Stomach (tissue), 9 donors: ENCODE measurements around the gene DACT2. TPM values are rescaled to one million over a fixed set of nuclear protein-coding genes. Genes with fewer than 3 reads are reported as not detected.
"Not testable (repeated sequence)": the region's sequence is repeated elsewhere in the genome, so short reads cannot be mapped to it uniquely, and the experiment has no call there.

ENCODE experiments used
- DNase-seq, 2 donors: peaks; one replicate each; pipeline versions ENCODE4 v3.0.0 to v3.0.0-alpha.2; 2013 to 2019
- H3K27ac ChIP-seq, 5 donors: fragments of 200-600 bp in 4 of 5; sonication (generic) in 4 of 5; one replicate each; pipeline ENCODE4 v1.5.1; 2013 to 2019; ENCODE audit warnings: mild to moderate bottlenecking in 1 of 5, moderate library complexity in 1 of 5
- H3K27me3 ChIP-seq, 3 donors: fragments of 200-600 bp; sonication (generic); one replicate each; pipeline ENCODE4 v1.5.1; 2017 to 2019; ENCODE audit warnings: mixed run types in 1 of 3
- H3K36me3 ChIP-seq, 4 donors: fragments of 200-600 bp; sonication (generic); 1 replicate in 3 of 4; 2 replicates in 1 of 4; pipeline ENCODE4 v1.5.1; 2016 to 2019
- H3K4me1 ChIP-seq, 4 donors: fragments of 200-600 bp; sonication (generic); one replicate each; pipeline ENCODE4 v1.5.1; 2016 to 2019
- H3K4me3 ChIP-seq, 4 donors: fragments of 200-600 bp; sonication (generic) in 3 of 4; one replicate each; pipeline ENCODE4 v1.5.1; 2016 to 2019; ENCODE audit warnings: mild to moderate bottlenecking in 1 of 4
- H3K9me3 ChIP-seq, 4 donors: fragments of 200-600 bp; sonication (generic); one replicate each; pipeline ENCODE4 v1.5.1; 2016 to 2019
- CTCF ChIP-seq, 7 experiments: fragments of 450-650 bp in 4 of 7; fragments of 200-600 bp in 3 of 7; sonication (generic) in 3 of 7; IDR thresholded peaks; one replicate each; pipeline ENCODE4 v1.5.1; 2016 to 2019; ENCODE audit warnings: antibody characterized with exemption in 7 of 7, control low read depth in 2 of 7, mild to moderate bottlenecking in 1 of 7
- EP300 ChIP-seq: sonication (generic); formaldehyde crosslinking; IDR thresholded peaks from one replicate; pipeline ENCODE4 v1.6.1; 2017; ENCODE audit warnings: antibody characterized with exemption
- POLR2A ChIP-seq, 4 donors: fragments of 450-650 bp; IDR thresholded peaks; one replicate each; pipeline ENCODE4 v1.6.1; 2016; ENCODE audit warnings: antibody characterized with exemption in 4 of 4, control low read depth in 2 of 4, mild to moderate bottlenecking in 1 of 4, moderate library complexity in 1 of 4
- POLR2AphosphoS5 ChIP-seq, 3 donors: sonication (generic); formaldehyde crosslinking; IDR thresholded peaks; one replicate each; pipeline ENCODE4 v1.6.1; 2016; ENCODE audit warnings: antibody characterized with exemption in 3 of 3
- WGBS, 5 donors: extraction: QIAGEN DNeasy Blood & Tissue Kit in 3 of 5; methylation state at CpG; one replicate each; pipeline versions ENCODE4 v1.1.5 to v1.1.7; 2013 to 2018; 5-methylcytosine and 5-hydroxymethylcytosine counted together
- intact Hi-C: fragments of 100-400 bp; cut with DNase I; formaldehyde crosslinking; loops from one replicate; pipeline ENCODE4 v1.15.1; 2023; ENCODE audit warnings: low total_unique reads
- polyA plus RNA-seq, 3 donors: library from polyadenylated mRNA; stranded (reverse); fragments of 200-250 nt; gene quantifications; one replicate each; pipeline ENCODE4 v1.2.3, GENCODE V29; 2013
- total RNA-seq, 5 donors: library from RNA; depleted of rRNA; stranded (reverse); fragments of >200 nt; gene quantifications; one replicate each; pipeline versions ENCODE4 v1.1.0 to v1.2.3, GENCODE V29; 2014 to 2016
- donor health status: healthy with polysubstance abuse.
- donor health status: Bipolar disorder and iron deficiency.
- donor health status: healthy.

DACT2 gene
- total and polyA plus RNA-seq, 8 donors: 0.44 to 4.9 (median 0.74) TPM; not detected in 2

GRCh38 chr6:168313431-168314011, 6.1 kb downstream of the DACT2 start:
- TF ChIP-seq EP300: no peak
- TF ChIP-seq POLR2AphosphoS5 (IDR thresholded peaks at IDR 0.05): no peak
- TF ChIP-seq CTCF (IDR thresholded peaks at IDR 0.05): no peak
- no peak for TF ChIP-seq POLR2A (IDR thresholded peaks at IDR 0.05)
- peaks cover 0 to 15% (median 3%) of the 10 kb centered on the region in 4 donors for H3K4me1 ChIP-seq
- DNase-seq: peak in 1 of 2 donors; percentile 76
- H3K4me3 ChIP-seq: no peak overlapping the region
- peaks cover 0 to 21% (median 0%) of the 10 kb centered on the region in 3 donors for H3K27me3 ChIP-seq
- intact Hi-C loops: no loop called here
- no peaks in the 10 kb centered on the region for H3K36me3 ChIP-seq
- no peak overlapping the region for H3K27ac ChIP-seq
- no peaks in the 10 kb centered on the region for H3K9me3 ChIP-seq
- 43 to 66% (median 53%) methylated on average over 13 to 15 of the region's 15 CpGs for WGBS, 5 donors

DNA sequence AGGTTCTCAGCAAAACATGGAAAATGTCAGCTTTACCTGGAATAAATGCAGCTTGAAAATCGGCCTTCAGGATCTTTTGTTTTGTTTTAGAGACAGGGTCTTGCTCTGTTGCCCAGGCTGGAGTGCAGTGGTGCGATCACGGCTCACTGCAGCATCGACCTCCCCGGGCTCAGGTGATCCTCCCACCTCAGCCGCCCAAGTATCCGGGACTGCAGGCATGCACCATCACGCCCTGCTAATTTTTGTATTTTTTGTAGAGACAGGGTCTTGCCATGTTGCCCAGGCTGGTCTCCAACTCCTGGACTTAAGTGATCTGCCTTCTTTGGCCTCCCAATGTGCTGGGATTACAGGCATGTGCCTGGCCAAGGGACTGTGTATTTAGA, 7.5 kb downstream of the DACT2 start:
- H3K9me3 ChIP-seq, H3K4me3 ChIP-seq, H3K4me1 ChIP-seq, H3K36me3 ChIP-seq, DNase-seq, H3K27ac ChIP-seq, intact Hi-C loops: not testable (repeated sequence)
- 91 to 96% (median 93%) methylated on average over 8 of the region's 8 CpGs for WGBS, 5 donors
- H3K27me3 ChIP-seq: peaks cover 0 to 14% (median 0%) of the 10 kb centered on the region in 3 donors

GRCh38 chr6:168311410-168312124, 8.0 kb downstream of the DACT2 start:
- TF ChIP-seq POLR2A (IDR thresholded peaks at IDR 0.05): no peak
- no peak for TF ChIP-seq POLR2AphosphoS5 (IDR thresholded peaks at IDR 0.05)
- TF ChIP-seq EP300: no peak
- no peak for TF ChIP-seq CTCF (IDR thresholded peaks at IDR 0.05)
- intact Hi-C loops: no loop called here
- H3K27me3 ChIP-seq: peaks cover 0 to 14% (median 0%) of the 10 kb centered on the region in 3 donors
- H3K4me1 ChIP-seq: peaks cover 0 to 9% (median 2%) of the 10 kb centered on the region in 4 donors
- H3K4me3 ChIP-seq: no peak overlapping the region
- DNase-seq: no peak
- WGBS, 5 donors: 92 to 95% (median 93%) methylated on average over 11 of the region's 11 CpGs
- H3K27ac ChIP-seq: no peak overlapping the region
- no peaks in the 10 kb centered on the region for H3K9me3 ChIP-seq
- no peaks in the 10 kb centered on the region for H3K36me3 ChIP-seq

DNA sequence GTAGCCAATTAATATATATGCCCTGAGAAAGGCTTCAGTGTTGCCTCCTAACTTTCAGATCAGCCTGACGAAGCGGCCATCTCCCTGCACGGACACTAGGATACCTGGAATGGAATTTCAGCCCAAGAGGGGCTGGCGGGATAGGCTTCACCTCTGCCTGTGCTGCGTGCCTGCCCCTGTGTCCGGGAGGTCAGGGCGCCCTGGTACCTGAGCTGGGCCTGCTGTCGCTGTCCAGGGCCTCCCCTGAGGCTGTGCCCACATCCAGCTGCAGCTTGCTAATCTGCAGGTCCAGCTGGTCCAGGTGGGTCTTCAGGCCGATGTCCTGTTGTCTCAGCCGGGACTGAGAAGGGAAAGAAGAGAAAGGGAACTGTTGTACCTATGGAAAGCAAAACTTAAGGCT, 8.6 kb downstream of the DACT2 start:
- 88 to 97% (median 91%) methylated on average over 10 of the region's 10 CpGs for WGBS, 5 donors
- no peak for TF ChIP-seq CTCF (IDR thresholded peaks at IDR 0.05)
- TF ChIP-seq POLR2A (IDR thresholded peaks at IDR 0.05): no peak
- TF ChIP-seq EP300: no peak
- no peak for TF ChIP-seq POLR2AphosphoS5 (IDR thresholded peaks at IDR 0.05)
- H3K27me3 ChIP-seq: peaks cover 0 to 14% (median 0%) of the 10 kb centered on the region in 3 donors
- no peak overlapping the region for H3K4me3 ChIP-seq
- H3K4me1 ChIP-seq: peaks cover 0 to 9% (median 2%) of the 10 kb centered on the region in 4 donors
- H3K9me3 ChIP-seq: no peaks in the 10 kb centered on the region
- intact Hi-C loops: no loop called here
- DNase-seq: no peak
- no peak overlapping the region for H3K27ac ChIP-seq
- H3K36me3 ChIP-seq: no peaks in the 10 kb centered on the region

GRCh38 chr6:168310403-168310802, 9.2 kb downstream of the DACT2 start:
- intact Hi-C loops: no loop called here
- Histone ChIP-seq H3K27ac (no peak overlapping the region), H3K4me1 (peaks cover 0 to 9% (median 2%) of the 10 kb centered on the region in 4 donors), H3K36me3 (no peaks in the 10 kb centered on the region), H3K27me3 (peaks cover 0 to 11% (median 0%) of the 10 kb centered on the region in 3 donors), H3K9me3 (no peaks in the 10 kb centered on the region), H3K4me3 (no peak overlapping the region)
- DNase-seq: no peak
- TF ChIP-seq CTCF (IDR thresholded peaks at IDR 0.05) (no peak), POLR2AphosphoS5 (IDR thresholded peaks at IDR 0.05) (no peak), EP300 (no peak), POLR2A (IDR thresholded peaks at IDR 0.05) (no peak)
- 87 to 94% (median 93%) methylated on average over 5 to 11 of the region's 11 CpGs for WGBS, 5 donors
